ENCODE results near the gene TMCO1.
"Not testable (repeated sequence)": the region's sequence is repeated elsewhere in the genome, so short reads cannot be mapped to it uniquely, and the experiment has no call there.

The TMCO1 gene

DNA sequence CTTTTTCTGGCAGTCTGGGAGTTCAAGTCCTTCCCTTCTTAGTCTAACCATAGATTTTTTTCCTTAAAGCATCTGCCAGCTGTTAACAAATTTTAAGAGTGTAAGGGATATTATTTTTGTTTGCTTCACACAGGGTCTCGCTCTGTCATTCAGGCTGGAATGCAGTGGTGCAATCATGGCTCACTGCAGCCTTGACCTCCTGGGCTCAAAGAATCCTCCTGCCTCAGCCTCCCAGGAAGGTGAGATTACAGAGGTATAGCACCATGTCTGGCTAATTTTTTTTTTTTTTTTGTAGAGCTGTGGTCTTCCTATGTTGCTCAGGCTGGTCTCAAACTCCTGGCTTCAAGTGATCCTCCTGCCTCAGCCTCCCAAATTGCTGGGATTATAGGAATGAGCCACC is 23.8 kb downstream of the TMCO1 start:
- DNase-seq: not testable (repeated sequence)

DNA sequence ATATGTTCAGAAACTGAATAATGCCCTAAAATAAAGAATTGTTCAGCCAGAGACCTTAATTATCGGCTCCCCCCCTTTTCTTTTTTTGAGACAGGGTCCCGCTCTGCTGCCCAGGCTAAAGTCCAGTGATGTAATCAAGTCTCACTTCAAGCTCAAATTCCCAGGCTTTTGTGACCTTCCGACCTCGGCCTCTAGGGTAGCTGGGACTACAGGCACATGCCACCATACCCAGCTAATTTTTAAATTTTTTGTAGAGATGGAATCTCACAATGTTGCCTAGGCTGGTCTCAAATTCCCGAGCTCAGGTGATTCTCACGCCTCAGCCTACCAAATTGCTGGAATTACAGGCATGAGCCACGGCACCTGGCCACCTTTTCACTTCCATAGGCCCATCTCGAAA is 26.5 kb downstream of the TMCO1 start:
- no peak for DNase-seq

DNA sequence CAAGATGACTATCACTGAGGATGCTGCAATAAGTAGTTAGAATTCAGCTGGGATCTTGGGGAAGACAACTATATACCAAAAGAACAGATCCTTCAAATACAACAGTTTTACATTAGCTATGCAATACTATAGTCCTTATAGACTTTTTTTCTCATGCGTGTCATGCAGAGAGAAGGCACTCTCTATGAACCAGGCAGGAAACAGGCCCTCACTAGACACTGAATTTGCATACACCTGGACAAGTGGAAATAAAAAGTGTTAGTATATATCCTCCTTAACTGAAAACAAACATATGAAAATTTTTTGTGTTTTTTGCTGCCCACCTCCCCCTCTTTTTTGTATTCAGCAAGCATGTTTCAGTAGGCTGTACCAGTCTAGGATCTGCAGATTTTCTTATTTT is 29.9 kb downstream of the TMCO1 start:
- DNase-seq: no peak

GRCh38 chr1:165737196-165737595 is 31.5 kb downstream of the TMCO1 start:
- no peak for DNase-seq

DNA sequence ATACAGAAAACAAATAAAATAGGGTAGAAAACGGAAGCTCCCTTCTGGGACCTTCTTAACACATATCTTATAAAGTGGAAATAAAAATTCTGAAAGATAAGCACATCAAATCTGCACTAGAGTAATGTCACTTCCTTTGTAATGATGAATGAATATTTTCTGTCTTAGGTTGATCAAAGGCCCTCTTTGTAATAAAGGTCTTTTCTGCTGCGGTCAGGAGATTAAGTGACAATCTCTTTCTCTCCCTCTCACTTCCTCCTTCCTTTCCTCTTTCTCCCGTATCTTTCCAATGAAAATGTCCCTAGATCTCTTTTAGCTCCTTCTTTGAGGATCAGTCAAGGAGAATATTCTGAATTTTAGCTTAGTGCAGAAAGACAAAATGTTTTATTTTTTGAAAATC is 33.8 kb downstream of the TMCO1 start:
- DNase-seq: no peak

- DNase-seq: no peak
Observed at GRCh38 chr1:165726841-165727240, 41.8 kb downstream of the TMCO1 start.

DNA sequence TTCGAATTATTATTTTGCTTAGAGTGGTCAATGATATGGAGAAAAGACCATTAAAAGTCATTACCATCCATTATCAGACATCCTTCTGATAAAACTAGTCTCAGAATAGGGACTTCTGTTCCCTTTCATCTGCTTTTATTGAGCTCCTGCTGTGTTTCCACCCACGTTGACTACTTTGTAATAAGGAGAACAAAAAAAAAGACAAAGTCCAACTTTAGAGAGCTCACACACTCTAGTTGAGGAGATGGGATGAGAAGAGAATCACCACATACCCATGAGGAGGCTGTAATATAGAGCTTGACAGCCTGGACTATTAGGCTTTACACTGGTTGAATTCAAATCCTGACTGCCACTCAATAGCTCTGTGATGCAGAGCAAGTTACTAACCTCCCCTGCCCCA is 42.5 kb downstream of the TMCO1 start:
- no peak for DNase-seq

DNA sequence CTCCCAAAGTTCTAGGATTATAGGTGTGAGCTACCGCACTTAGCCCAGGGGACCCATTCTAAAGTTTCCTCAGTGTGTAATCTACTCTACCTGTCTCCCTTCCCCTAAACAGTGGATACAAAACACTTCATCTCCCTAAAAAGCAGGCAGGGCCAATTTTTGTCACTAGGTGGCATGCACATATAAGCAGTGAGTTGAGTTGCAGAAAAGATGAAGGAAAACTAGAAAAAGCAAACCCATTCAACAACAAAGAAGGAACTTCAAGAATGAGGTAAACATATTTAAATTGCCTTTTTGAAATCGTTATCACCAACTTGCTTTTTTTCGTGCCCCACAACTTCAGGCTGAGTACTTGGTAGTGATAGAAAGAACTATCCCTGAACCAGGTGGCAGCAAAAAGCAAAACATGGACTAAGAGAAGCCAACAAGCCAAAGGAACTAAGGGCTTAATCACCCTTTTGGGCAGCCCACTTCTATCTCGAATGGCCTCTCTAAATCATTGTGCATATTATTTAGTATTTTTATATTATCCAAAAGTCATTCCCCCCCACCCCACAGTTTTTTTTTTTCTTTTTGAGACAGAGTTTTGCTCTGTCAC is 50.7 kb downstream of the TMCO1 start:
- peak; percentile 21 for DNase-seq

DNA sequence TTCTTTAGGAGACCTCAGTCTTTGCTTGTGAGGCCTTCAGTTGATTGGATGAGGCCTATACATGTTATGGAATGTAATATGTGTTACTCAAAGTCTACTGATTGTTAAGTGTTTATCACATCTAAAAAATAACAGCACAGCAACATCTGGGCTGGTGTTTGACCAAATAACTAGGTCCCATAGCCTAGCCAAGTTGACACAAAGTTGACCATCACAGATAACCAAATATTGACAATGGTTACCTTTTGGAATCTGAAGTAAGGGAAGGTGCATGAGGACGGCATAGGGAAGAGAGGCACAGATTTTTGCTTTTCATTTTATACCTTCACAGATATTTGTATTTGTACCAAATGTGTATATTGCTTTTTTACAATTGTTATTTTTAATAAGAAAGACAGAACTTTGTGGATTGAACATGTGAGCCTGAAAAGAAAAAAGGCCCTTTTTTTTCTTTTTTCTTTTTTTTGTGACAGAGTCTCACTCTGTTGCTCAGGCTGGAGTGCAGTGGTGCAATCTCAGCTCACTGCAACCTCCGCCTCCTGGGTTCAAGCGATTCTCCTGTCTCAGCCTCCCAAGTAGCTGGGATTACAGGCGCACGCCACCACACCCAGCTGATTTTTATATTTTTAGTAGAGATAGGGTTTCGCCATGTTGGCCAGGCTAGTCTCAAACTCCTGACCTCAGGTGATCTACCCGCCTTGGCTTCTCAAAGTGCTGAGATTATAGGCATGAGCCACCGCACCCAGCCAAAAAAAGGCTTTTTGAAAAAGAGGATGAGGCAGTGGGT is 52.2 kb downstream of the TMCO1 start:
- DNase-seq: not testable (repeated sequence)

- no peak for DNase-seq
Observed at GRCh38 chr1:165712764-165713163, 55.9 kb downstream of the TMCO1 start.

DNA sequence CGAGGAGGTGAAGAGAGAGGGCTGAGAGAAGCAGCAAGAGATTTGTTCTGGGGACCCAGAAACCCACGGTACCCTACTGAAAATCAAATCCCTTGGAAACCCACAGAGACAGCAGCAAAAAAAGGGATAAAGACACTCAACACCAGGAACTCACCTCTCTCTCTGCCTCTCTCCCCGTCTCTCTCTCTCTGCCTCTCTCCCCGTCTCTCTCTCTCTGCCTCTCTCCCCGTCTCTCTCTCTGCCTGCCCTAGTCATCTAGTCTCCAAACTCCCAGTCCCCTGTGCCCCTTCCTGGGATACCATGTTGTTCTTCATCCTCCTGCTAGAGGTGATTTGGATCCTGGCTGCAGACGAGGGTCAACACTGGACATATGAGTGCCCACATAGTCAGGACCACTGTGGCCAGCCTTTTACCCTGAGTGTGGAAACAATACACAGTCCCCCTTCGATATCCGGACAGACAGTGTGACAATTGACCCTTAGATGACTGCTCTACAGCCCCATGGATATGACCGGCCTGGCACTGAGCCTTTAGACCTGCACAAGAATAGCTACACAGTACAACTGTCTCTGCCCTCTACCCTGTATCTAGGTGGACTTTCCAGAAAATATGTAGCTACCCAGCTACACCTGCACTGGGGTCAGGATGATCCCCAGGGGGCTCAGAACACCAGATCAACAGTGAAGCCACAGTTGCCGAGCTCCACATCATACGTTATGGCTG is 60.5 kb downstream of the TMCO1 start:
- DNase-seq: no peak

- no peak for DNase-seq
Observed at GRCh38 chr1:165703648-165704047, 65.0 kb downstream of the TMCO1 start.

DNA sequence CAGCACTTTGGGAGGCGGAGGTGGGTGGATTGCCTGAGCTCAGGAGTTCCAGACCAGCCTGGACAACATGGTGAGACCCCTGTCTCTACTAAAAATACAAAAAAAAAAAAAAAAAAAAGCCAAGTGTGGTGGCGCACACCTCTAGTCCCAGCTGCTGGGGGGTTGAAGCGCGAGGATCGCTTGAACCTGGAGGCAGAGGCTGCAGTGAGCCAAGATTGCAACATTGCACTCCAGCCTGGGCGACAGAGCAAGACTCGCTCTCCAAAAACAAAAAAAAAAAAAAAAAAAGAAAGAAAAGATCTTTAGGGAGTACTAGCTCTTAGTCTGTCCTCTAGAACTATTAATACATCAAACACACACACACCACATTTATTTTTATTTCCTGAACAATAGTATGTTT is 66.7 kb downstream of the TMCO1 start:
- not testable (repeated sequence) for DNase-seq

DNA sequence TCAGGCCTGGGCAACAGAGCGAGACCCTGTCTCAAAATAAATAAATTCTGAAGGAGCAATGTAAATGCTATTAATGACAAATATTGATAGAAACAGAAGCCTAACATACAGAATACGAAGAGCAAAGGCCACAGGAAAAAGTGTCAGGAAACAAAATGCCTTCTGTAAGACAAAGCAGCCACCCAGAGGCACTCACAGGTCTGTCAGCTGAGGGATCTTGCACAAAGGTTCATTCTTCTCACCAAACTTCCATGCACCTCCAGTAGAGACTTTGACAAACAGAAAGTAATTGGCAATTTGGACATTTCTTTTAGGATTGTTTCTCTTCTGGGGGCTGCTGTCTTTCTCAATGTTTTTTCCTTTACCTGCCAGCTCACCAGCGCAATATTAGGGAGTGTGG is 69.1 kb downstream of the TMCO1 start:
- no peak for DNase-seq

DNA sequence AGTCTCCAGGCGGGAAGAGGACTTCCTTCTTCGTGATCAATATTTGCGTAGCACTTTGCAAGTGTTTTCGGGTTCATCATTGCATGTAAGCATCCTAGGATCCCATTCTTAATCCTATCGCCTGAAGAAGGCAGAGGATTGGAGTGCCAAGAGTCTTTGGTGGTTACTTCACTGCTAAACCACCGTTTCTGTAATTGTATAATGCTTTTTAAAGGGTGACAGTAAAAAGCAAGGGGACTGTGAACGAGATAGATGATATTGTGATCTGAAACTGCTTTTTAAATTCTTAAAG is 70.0 kb downstream of the TMCO1 start:
- no peak for DNase-seq

DNA sequence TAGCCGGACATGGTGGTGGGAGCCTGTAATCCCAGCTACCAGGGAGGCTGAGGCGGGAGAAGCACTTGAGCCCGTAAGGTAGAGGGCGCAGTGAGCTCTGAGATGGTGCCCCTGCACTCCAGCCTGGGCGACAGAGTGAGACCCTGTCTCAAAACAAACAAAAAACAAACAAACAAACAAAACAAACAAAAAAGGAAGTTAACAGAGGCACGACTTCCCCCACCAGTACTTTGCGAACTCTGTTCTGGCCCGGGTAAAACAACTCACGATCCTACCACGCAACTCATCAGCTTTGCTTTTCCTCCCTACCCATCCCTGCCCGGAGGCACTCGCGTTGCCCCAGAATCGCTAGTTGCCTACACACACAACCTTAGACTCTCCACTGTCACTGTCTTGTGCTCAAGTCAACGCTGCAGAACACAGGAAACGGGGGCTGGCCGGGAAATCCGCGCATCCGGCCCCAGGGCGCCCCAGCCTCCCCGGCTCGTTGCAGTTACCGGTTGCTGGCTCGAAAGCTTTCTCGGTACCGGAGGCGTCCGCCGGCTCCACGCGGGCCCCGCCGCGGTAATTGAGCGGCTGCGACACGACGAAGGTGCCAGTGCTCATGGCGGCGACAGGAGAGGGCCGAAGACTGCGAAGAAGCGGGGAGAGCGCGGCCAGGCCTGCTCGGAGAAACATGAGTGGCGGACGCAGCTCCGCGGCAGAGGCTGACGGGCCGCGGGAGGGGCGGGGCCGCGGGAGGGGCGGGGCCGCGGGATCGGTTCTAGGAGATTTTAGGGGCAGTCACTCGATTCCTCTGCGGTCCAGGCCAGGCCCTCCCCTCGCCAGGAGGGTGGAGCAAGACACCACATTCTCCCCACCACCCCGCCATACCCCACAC is 70.5 kb downstream of the TMCO1 start, which contains the start of gene ALDH9A1:
TSS of gene ALDH9A1 (minus strand) at position 682 of the 880 bp plus-strand sequence. CDS start at position 678, 4 bp downstream.
- peak; percentile 95 for DNase-seq

DNA sequence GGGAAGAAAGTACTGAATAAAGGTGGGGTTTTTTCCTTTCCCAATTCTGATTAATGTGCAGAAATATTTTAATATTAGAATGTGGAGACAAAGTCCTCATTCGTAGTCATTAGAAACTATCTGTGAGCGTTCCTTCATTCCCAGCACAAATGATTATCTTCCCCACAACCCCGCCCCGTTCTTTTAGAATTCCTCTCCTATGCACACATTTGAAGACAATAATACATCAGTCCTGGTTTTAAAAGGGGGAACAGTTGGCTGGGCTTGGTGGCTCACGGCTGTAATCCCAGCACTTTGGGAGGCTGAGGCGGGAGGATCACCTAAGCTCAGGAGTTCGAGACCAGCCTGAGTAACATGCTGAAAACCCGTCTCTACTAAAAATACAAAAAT is 71.2 kb downstream of the TMCO1 start:
- DNase-seq: no peak

GRCh38 chr1:165696625-165697100 is 72.0 kb downstream of the TMCO1 start:
- no peak for DNase-seq

DNA sequence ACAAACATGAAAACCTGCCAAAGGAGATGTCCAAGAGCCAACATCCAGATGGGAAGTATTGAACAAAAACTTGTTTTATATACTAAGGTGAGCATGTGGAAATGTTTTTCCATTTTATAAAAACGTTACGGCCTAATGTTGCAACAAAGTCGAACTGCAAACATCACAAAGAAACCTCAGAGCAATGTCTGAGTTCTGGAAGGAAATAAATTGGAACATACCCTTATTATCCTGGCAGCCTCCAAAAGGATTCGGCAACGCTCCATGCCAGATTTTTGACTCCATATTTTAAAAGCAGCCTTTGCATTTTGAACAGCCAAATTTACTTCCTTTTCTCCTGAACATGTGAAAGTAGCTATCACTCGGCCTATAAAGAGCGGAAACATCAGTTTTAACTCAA is 73.6 kb downstream of the TMCO1 start:
- no peak for DNase-seq

DNA sequence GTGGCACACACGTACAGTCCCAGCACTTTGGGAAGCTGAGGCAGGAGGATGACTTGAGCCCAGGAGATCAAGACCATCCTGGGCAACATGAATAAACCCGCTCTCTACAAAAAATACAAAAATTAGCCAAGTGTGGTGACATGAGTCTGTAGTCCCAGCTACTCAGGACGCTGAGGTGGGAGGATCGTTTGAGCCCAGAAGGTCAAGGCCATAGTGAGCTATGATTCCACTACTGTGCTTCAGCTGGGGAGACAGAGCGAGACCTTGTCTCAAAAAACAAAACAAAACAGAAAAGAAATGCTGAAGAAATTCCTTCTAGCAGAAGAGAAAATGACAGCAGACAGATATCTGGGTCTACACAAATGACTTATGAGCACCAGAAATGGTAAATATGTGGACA is 80.6 kb downstream of the TMCO1 start:
- no peak for DNase-seq

DNA sequence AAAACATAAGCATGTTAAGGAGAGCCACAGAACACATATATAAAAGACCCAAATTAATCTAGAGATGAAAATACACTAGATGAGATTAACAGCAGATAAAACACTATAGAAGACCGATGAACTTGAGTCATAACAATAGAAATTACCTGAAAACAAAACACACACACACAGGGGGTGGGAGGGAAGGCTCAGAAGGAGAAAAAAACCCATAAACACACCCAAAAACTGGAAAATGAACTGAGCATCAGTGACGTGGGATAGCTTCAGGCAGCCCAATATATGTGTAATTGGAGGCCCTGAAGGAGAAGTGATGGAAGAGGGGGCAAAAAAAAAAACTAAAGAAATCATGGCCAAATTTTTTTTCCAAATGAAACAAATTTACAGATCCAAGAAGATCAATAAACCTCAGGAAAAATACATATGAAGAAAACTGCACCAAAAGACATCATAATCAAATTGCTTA is 81.7 kb downstream of the TMCO1 start:
- DNase-seq: peak; percentile 8

DNA sequence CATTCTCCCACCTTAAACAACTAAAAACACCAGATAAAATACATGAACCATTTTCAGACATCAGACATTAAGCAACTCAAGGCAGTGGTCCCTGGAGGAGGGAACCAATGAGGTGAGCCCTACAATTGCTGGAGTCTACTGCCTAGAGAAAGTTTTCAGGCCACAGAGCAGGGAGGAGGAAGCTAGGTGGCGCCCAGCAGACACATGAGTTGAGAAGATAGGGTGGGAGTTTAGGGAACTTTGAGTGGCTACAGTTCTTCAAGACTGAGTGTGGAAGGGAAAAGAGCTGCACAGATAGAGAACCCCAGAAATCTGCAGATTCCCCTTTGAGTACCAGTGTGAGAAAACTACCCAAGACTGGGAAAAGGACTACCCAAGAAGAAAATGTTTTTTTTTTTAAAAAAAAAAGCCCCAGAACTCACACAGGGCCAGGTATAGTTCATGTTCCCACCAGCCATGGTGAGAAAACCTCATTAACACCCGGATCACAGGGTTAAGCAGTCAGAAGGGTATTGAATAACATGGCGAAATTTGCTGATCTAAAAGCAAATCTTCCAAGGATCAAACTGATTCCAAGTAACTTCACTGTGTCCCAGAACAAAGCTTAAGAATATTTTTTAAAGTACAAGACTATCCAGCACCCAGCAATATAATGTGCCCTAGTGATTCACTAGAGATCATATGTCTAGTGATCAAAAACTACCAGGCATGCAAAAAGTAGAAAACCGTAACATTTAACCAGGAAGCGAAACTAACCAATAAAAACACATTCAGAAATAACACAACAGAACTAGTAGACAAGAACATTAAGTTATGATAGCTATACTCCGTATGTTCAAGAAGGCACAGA is 82.3 kb downstream of the TMCO1 start:
- no peak for DNase-seq

Data from stimulated activated CD4-positive, alpha-beta T cell treated with anti-CD3 and anti-CD28 coated beads, Interleukin-15, amount 100 ng/mL, for 24 hours (primary cell).